Measurements from ENCODE around the gene ANXA2. TPM values are rescaled to one million over a fixed set of nuclear protein-coding genes. Genes with fewer than 3 reads are reported as not detected.

The ANXA2 gene
- total and polyA plus RNA-seq, 9 donors: 118 to 910 (median 237) TPM

DNA sequence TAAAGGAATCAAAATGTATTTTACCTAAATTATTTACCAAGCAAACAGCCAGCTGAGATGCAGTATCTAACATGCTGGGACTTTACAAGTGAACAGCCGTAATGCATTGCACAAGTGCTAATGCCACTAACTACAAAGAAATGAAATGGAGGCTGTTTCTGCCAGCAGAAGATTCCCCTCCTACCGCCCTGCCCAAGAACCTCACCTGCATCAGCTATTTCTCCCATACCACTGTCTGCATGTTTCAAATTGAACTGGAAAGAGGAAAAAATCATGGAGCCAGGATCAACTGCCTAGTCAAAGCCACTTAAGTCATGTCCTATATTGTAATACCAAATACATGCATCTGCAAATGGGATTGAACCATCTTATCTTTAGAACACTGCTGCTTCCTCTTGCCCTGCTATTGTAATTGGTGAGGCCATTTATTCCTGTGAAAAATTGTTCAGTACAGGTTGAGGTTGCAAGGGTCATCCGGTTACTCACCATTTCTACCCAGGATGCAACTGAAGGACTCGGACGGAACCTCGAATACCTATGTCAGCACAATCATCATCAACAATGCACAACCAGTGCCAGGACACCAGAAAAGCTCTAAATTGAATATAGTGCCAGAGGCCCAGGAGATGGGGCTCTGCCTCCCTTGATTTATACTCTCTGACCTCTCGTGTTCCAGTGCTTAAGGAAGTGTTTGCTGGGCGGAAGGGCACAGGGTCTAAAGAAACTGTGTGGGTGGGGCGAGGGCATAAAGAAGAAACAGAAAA is 27.5 kb downstream of the ANXA2 start:
- Histone ChIP-seq H3K4me3 (no peak overlapping the region), H3K27me3 (no peaks in the 10 kb centered on the region), H3K9me3 (no peaks in the 10 kb centered on the region), H3K27ac (no peak overlapping the region), H3K4me1 (ENCODE audit: insufficient read depth) (peaks cover 12% of the 10 kb centered on the region), H3K36me3 (no peaks in the 10 kb centered on the region)
- no peak for DNase-seq
- TF ChIP-seq POLR2A (IDR thresholded peaks at IDR 0.05) (no peak), EP300 (IDR thresholded peaks at IDR 0.05) (no peak)
- TF ChIP-seq, protein P1, sequence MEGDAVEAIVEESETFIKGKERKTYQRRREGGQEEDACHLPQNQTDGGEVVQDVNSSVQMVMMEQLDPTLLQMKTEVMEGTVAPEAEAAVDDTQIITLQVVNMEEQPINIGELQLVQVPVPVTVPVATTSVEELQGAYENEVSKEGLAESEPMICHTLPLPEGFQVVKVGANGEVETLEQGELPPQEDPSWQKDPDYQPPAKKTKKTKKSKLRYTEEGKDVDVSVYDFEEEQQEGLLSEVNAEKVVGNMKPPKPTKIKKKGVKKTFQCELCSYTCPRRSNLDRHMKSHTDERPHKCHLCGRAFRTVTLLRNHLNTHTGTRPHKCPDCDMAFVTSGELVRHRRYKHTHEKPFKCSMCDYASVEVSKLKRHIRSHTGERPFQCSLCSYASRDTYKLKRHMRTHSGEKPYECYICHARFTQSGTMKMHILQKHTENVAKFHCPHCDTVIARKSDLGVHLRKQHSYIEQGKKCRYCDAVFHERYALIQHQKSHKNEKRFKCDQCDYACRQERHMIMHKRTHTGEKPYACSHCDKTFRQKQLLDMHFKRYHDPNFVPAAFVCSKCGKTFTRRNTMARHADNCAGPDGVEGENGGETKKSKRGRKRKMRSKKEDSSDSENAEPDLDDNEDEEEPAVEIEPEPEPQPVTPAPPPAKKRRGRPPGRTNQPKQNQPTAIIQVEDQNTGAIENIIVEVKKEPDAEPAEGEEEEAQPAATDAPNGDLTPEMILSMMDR (IDR thresholded peaks at IDR 0.05): no peak
- intact Hi-C loops (cut with DNase I): loop anchor here in 1 of 4 donors (5.0 kb wide), 1 partner anchor 72 kb away; no protein-coding TSS in a partner anchor
- 82 to 91% (median 88%) methylated on average over 9 of the region's 9 CpGs for WGBS, 3 donors

DNA sequence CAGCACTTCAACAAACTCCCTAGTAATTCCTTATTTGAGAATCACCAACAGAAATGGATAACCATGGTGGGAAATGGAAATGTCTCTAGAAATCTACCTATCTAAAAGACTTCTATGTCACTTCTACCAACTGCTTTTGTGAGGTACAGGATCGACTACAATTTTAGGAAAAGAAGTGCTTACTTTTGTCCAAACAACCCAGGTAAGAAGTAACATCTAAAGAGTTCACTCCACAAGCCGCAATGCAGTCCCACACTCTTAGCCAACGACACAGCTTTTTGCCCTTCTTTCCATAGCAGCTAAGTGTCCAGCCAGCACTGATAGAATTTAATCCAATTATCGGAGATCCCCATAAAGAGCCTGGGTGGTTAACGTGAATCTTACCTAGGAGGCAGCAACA is 28.1 kb downstream of the ANXA2 start:
- no peaks in the 10 kb centered on the region for H3K27me3 ChIP-seq
- H3K4me1 ChIP-seq (ENCODE audit: insufficient read depth): peaks cover 12% of the 10 kb centered on the region
- intact Hi-C loops (cut with DNase I): loop anchor here in 1 of 4 donors (5.0 kb wide), 1 partner anchor 73 kb away; no protein-coding TSS in a partner anchor
- no peak overlapping the region for H3K4me3 ChIP-seq
- 89 to 96% (median 95%) methylated on average over 5 of the region's 5 CpGs for WGBS, 3 donors
- DNase-seq: no peak
- H3K9me3 ChIP-seq: no peaks in the 10 kb centered on the region
- no peaks in the 10 kb centered on the region for H3K36me3 ChIP-seq
- H3K27ac ChIP-seq: no peak overlapping the region
- TF ChIP-seq, protein P1 (IDR thresholded peaks at IDR 0.05): no peak
- no peak for TF ChIP-seq EP300 (IDR thresholded peaks at IDR 0.05)
- TF ChIP-seq POLR2A (IDR thresholded peaks at IDR 0.05): no peak

DNA sequence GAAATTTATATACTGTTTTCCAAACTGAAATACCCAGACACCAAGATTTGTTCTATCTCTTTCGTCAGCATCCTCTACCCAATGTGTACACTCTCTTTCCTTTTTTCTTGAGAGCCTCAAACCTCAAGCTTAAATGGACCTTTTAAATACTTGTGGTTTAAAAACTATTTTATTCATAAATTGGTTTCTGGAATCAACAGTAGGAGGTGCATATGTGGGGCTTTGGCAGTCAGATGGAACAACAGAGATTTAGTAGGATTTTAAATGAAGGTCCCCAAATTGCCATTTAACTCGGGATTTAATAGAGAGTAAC is 33.2 kb downstream of the ANXA2 start:
- Histone ChIP-seq H3K4me3 (no peak overlapping the region), H3K36me3 (no peaks in the 10 kb centered on the region), H3K27ac (no peak overlapping the region), H3K9me3 (no peaks in the 10 kb centered on the region), H3K27me3 (no peaks in the 10 kb centered on the region), H3K4me1 (ENCODE audit: insufficient read depth) (peaks cover 2% of the 10 kb centered on the region)
- 95 to 97% (median 96%) methylated on average over 2 of the region's 2 CpGs for WGBS, 3 donors
- TF ChIP-seq POLR2A (IDR thresholded peaks at IDR 0.05): no peak
- no peak for TF ChIP-seq EP300 (IDR thresholded peaks at IDR 0.05)
- TF ChIP-seq, protein P1 (IDR thresholded peaks at IDR 0.05): no peak
- no peak for DNase-seq
- intact Hi-C loops (cut with DNase I): loop anchor here in 1 of 4 donors (5.0 kb wide), 1 partner anchor 78 kb away; no protein-coding TSS in a partner anchor

DNA sequence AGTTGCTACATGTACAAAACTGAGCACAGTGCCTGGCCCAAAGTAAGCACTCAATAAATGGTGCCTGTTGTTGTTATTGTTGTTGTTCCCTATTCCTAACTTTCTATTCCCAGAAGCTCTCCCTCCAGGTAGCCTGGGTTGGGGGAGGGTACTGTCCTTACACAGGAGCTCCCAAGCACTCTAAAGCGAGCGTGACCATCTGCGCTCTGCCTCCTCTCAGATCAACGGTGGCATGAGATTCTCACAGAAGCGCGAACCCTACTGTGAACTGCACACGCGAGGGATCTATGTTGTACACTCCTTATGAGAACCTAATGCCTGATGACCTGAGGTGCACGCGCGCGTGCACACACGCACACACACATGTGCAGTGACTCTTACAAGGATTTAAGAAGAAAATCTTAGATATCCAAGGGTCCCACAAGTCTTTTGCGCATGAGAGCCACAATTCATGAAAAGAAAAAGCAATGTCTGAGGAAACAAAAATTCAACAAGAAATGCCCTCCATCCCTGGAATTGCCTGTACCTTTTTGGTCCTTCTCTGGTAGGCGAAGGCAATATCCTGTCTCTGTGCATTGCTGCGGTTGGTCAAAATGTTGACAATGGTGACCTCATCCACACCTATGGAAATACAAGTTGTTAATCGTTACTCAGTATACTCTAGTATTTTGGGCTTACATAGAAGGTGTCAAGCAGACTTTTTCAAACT is 33.7 kb downstream of the ANXA2 start:
- Histone ChIP-seq H3K36me3 (no peaks in the 10 kb centered on the region), H3K4me3 (no peak overlapping the region), H3K4me1 (ENCODE audit: insufficient read depth) (peaks cover 2% of the 10 kb centered on the region), H3K9me3 (no peaks in the 10 kb centered on the region), H3K27me3 (no peaks in the 10 kb centered on the region), H3K27ac (no peak overlapping the region)
- intact Hi-C loops (cut with DNase I): loop anchor here in 1 of 4 donors (5.0 kb wide), 1 partner anchor 78 kb away; no protein-coding TSS in a partner anchor
- no peak for TF ChIP-seq POLR2A (IDR thresholded peaks at IDR 0.05)
- TF ChIP-seq, protein P1 (IDR thresholded peaks at IDR 0.05): no peak
- TF ChIP-seq EP300 (IDR thresholded peaks at IDR 0.05): no peak
- WGBS, 3 donors: 90 to 91% (median 90%) methylated on average over 17 of the region's 17 CpGs
- no peak for DNase-seq

Data from ovary (tissue), 9 donors.